22Rv1 (cell line): Measurements from ENCODE around the gene SERPINC1.

Experiments used
- H3K27ac ChIP-seq: fragments of 450-650 bp; 2 replicates; pipeline ENCODE4 v1.5.1; 2017
- CTCF ChIP-seq: fragments of 450-650 bp; IDR thresholded peaks from 2 replicates; pipeline ENCODE4 v1.5.1; 2017; ENCODE audit warnings: mild to moderate bottlenecking
- ZFX ChIP-seq: fragments of 450-650 bp; IDR thresholded peaks from 2 replicates; pipeline ENCODE4 v1.6.1; 2017; ENCODE audit warnings: antibody characterized with exemption, borderline replicate concordance

SERPINC1 gene

GRCh38 chr1:173914366-173914871, 2.7 kb downstream of the SERPINC1 start:
- no peak overlapping the region for H3K27ac ChIP-seq
- TF ChIP-seq ZFX (no peak), CTCF (peak; percentile 98)

- H3K27ac ChIP-seq = no peak overlapping the region
- no peak for TF ChIP-seq ZFX
These were observed 4.0 kb downstream of the SERPINC1 start for GRCh38 chr1:173913111-173913510.

GRCh38 chr1:173903827-173904531, 13.1 kb downstream of the SERPINC1 start:
- TF ChIP-seq CTCF = no peak
- no peak overlapping the region for H3K27ac ChIP-seq

- TF ChIP-seq CTCF (no peak), ZFX (no peak)
These were observed 16.1 kb downstream of the SERPINC1 start for GRCh38 chr1:173900992-173901391.

GRCh38 chr1:173900427-173900826, 16.7 kb downstream of the SERPINC1 start:
- no peak overlapping the region for H3K27ac ChIP-seq
- TF ChIP-seq ZFX (no peak), CTCF (no peak)

More at GRCh38 chr1:173900992-173901391, 16.1 kb downstream of the SERPINC1 start:
- no peak overlapping the region for H3K27ac ChIP-seq

- no peak overlapping the region for H3K27ac ChIP-seq
- no peak for TF ChIP-seq CTCF
These were observed 22.9 kb downstream of the SERPINC1 start for GRCh38 chr1:173894189-173894588.

GRCh38 chr1:173893611-173894010, 23.5 kb downstream of the SERPINC1 start:
- TF ChIP-seq ZFX = no peak
- no peak for TF ChIP-seq CTCF

GRCh38 chr1:173889885-173890284, 27.2 kb downstream of the SERPINC1 start:
- no peak overlapping the region for H3K27ac ChIP-seq
- TF ChIP-seq ZFX (no peak), CTCF (no peak)

More at GRCh38 chr1:173893611-173894010, 23.5 kb downstream of the SERPINC1 start:
- no peak overlapping the region for H3K27ac ChIP-seq
